B cell (primary cell): ENCODE measurements around the gene VSTM2L.

Experiments used
- CTCF ChIP-seq: fragments of 200-600 bp; IDR thresholded peaks from one replicate; pipeline ENCODE4 v1.8.0; 2022; ENCODE audit warnings: antibody characterized with exemption, mild to moderate bottlenecking
- EZH2 ChIP-seq: IDR thresholded peaks from 2 replicates; pipeline ENCODE4 v1.6.1; 2012; ENCODE audit warnings: borderline replicate concordance, low read depth, mild to moderate bottlenecking, moderate library complexity, low read length; ENCODE audit not compliant: insufficient read depth, poor library complexity, severe bottlenecking

DNA sequence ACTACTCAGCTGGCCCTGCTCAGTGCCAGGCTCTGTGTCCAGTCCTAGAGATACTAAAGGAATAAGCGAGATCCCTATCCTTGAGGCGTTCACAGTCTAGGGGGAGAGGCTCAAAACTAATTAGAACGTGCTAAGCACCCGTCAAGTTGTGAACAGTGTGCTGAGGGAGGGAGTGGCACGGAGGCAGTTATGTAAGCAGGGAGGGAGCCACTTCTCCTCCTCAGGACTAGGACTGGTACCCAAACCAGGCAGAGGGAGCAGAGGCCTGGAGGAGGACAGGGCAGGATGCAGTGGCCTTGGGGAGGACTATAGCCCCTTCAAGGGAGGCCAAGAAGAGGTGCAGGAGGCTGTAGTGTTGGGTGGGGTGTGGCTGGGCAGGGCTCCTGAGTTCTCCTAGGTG, 39.6 kb upstream of the VSTM2L start:
- TF ChIP-seq CTCF (no peak), EZH2 (no peak)
